PC-9 (cell line): ENCODE results near the gene GPR25. TPM values are rescaled to one million over a fixed set of nuclear protein-coding genes. Genes with fewer than 3 reads are reported as not detected.

Source experiments
- BruUV-seq: library from RNA; stranded (reverse); fragments of 400-500 nt; replicated peaks from 2 replicates; lab custom pipeline; 2021; lab: Mats Ljungman, UMichigan
- CTCF ChIA-PET: fragments of 300-600 bp; sonication (Branson Sonifier 250); formaldehyde crosslinking; loops from one replicate; lab custom pipeline; 2022; ENCODE audit warnings: antibody characterized with exemption; lab: Charles Lee
- POLR2A ChIA-PET: fragments of 300-600 bp; sonication (Branson Sonifier 250); formaldehyde crosslinking; loops from one replicate; lab custom pipeline; 2022; ENCODE audit warnings: antibody characterized with exemption; ENCODE audit not compliant: unreplicated experiment; lab: Charles Lee
- DNase-seq, 2 experiments: peaks; one replicate each; pipeline versions ENCODE4 v3.0.0 to v3.0.0-alpha.2; 2015 to 2022; ENCODE audit warnings: mixed read lengths in 1 of 2
- H2AFZ ChIP-seq: fragments of 200-600 bp; sonication (generic); 2 replicates; pipeline ENCODE4 v1.8.1; 2017; ENCODE audit warnings: antibody characterized with exemption
- H3F3A ChIP-seq: fragments of 200-600 bp; sonication (generic); 2 replicates; pipeline ENCODE4 v1.8.1; 2017; ENCODE audit warnings: antibody characterized with exemption, mild to moderate bottlenecking, low read depth; ENCODE audit not compliant: insufficient read depth
- H3K27ac ChIP-seq: fragments of 200-600 bp; sonication (generic); 2 replicates; pipeline ENCODE4 v1.6.1; 2016; ENCODE audit warnings: mixed run types
- H3K27me3 ChIP-seq: fragments of 200-600 bp; sonication (generic); 2 replicates; pipeline ENCODE4 v1.6.1; 2016; ENCODE audit warnings: low read depth, mixed run types; ENCODE audit not compliant: insufficient read depth
- H3K36me3 ChIP-seq: fragments of 200-600 bp; sonication (generic); 2 replicates; pipeline ENCODE4 v1.6.1; 2016; ENCODE audit warnings: low read depth, mixed run types
- H3K4me1 ChIP-seq: fragments of 200-600 bp; sonication (generic); replicated peaks from 2 replicates; pipeline ENCODE4 v1.6.1; 2016; ENCODE audit warnings: mixed run types; ENCODE audit not compliant: insufficient read depth
- H3K4me2 ChIP-seq: fragments of 200-600 bp; sonication (generic); 2 replicates; pipeline ENCODE4 v1.6.1; 2017; ENCODE audit warnings: mixed run types
- H3K4me3 ChIP-seq: fragments of 200-600 bp; sonication (generic); 2 replicates; pipeline ENCODE4 v1.6.1; 2016; ENCODE audit warnings: mixed run types
- H3K79me2 ChIP-seq: fragments of 200-600 bp; sonication (generic); 2 replicates; pipeline ENCODE4 v1.6.1; 2017; ENCODE audit warnings: low read depth, mixed run types
- H3K9me2 ChIP-seq: fragments of 200-600 bp; sonication (generic); 2 replicates; pipeline ENCODE4 v1.8.1; 2017; ENCODE audit warnings: mild to moderate bottlenecking; ENCODE audit not compliant: insufficient read depth
- H3K9me3 ChIP-seq: fragments of 200-600 bp; sonication (generic); 2 replicates; pipeline ENCODE4 v1.8.1; 2016; ENCODE audit warnings: low read depth; ENCODE audit not compliant: insufficient read depth
- H4K20me1 ChIP-seq: fragments of 200-600 bp; sonication (generic); 2 replicates; pipeline ENCODE4 v1.8.1; 2017; ENCODE audit not compliant: insufficient read depth
- CTCF ChIP-seq: fragments of 200-600 bp; sonication (generic); conservative IDR thresholded peaks from 2 replicates; pipeline ENCODE4 v1.6.1; 2017; ENCODE audit warnings: mixed run types, antibody characterized with exemption, mild to moderate bottlenecking, moderate library complexity
- EZH2 ChIP-seq: fragments of 200-600 bp; sonication (generic); IDR thresholded peaks from 2 replicates; pipeline ENCODE4 v1.8.0; 2017; ENCODE audit warnings: antibody characterized with exemption, low read depth
- intact Hi-C: fragments of 100-400 bp; cut with micrococcal nuclease; formaldehyde crosslinking; loops from one replicate; pipeline ENCODE4 v1.10.0; 2022; ENCODE audit not compliant: unreplicated experiment
- total RNA-seq: library from RNA; stranded (reverse); gene quantifications from 2 replicates; pipeline ENCODE4 v1.2.3, GENCODE V29; 2021

Gene GPR25
- total RNA-seq, 1 experiment from 2014 or later: not detected

DNA sequence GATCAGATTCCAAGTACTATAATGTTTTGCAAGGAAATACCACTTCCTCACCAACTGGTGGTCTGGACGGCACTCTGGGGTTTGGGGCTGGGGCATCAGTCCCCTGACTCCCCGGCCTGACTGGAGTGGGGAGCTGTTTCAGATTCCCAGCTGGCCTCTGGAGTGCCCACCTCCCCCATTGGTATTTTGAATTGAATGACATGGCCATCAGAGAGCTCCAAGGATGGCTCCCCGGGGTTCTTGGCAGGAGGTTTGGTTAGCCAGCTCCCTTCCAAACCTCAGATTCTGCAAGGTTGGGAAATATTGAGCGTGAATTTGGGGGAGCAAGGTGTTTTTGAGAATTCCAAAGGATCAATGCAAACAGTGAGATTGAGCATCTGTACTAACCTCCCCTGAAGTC lies 19.8 kb downstream of the GPR25 start:
- Histone ChIP-seq H3K4me2 (peak overlapping the region; percentile 99), H3K27ac (peak overlapping the region; percentile 86), H3K79me2 (peaks cover 28% of the 10 kb centered on the region), H2AFZ (no peak overlapping the region), H4K20me1 (peaks cover 7% of the 10 kb centered on the region), H3K27me3 (no peaks in the 10 kb centered on the region), H3K9me3 (no peaks in the 10 kb centered on the region), H3K4me1 (peaks cover 72% of the 10 kb centered on the region), H3K4me3 (no peak overlapping the region; the same call in 1 of the 2 replicates), H3K36me3 (no peaks in the 10 kb centered on the region), H3F3A (peaks cover 41% of the 10 kb centered on the region), H3K9me2 (no peaks in the 10 kb centered on the region)
- no TSS peak for BruUV-seq
- ChIA-PET POLR2A (no interaction called here), CTCF (interaction anchor here (0.6 kb wide), 1 partner anchor 719 kb away, joined by 3 read pairs; no protein-coding TSS in a partner anchor)
- intact Hi-C loops: no loop called here
- TF ChIP-seq EZH2 (no peak), CTCF (no peak)
- peak in 1 of 2 experiments; percentile 34 for DNase-seq

GRCh38 chr1:200892958-200893357 lies 20.2 kb downstream of the GPR25 start:
- peak overlapping the region; percentile 42; the same call in 1 of the 2 replicates for H3K4me3 ChIP-seq
- no peak for TF ChIP-seq EZH2
- TF ChIP-seq CTCF: no peak
- ChIA-PET POLR2A (no interaction called here), CTCF (interaction anchor here (0.6 kb wide), 1 partner anchor 718 kb away, joined by 3 read pairs; no protein-coding TSS in a partner anchor)
- intact Hi-C loops: no loop called here
- no peak overlapping the region for H2AFZ ChIP-seq
- peaks cover 11% of the 10 kb centered on the region for H4K20me1 ChIP-seq
- H3F3A ChIP-seq: peaks cover 41% of the 10 kb centered on the region
- H3K27ac ChIP-seq: peak overlapping the region; percentile 86
- BruUV-seq: no TSS peak
- H3K36me3 ChIP-seq: no peaks in the 10 kb centered on the region
- no peaks in the 10 kb centered on the region for H3K9me2 ChIP-seq
- H3K79me2 ChIP-seq: peaks cover 32% of the 10 kb centered on the region
- no peaks in the 10 kb centered on the region for H3K9me3 ChIP-seq
- H3K27me3 ChIP-seq: no peaks in the 10 kb centered on the region
- peaks cover 73% of the 10 kb centered on the region for H3K4me1 ChIP-seq
- peak overlapping the region; percentile 99 for H3K4me2 ChIP-seq
- no peak for DNase-seq

GRCh38 chr1:200893411-200893901 lies 20.7 kb downstream of the GPR25 start:
- Histone ChIP-seq H3K27ac (peak overlapping the region; percentile 86), H2AFZ (0 out of 2 replicates have a peak overlapping the region, but pooled peaks have one; percentile 39), H3K27me3 (no peaks in the 10 kb centered on the region), H3K79me2 (peaks cover 37% of the 10 kb centered on the region), H3K36me3 (0 out of 2 replicates have a peak, but pooled peaks cover 4% of the 10 kb centered on the region), H4K20me1 (peaks cover 12% of the 10 kb centered on the region), H3K4me2 (peak overlapping the region; percentile 99), H3K4me1 (peaks cover 73% of the 10 kb centered on the region), H3K9me2 (no peaks in the 10 kb centered on the region), H3K9me3 (no peaks in the 10 kb centered on the region), H3F3A (peaks cover 41% of the 10 kb centered on the region), H3K4me3 (peak overlapping the region; percentile 42; the same call in 1 of the 2 replicates)
- TF ChIP-seq EZH2: no peak
- TF ChIP-seq CTCF: no peak
- BruUV-seq: no TSS peak
- ChIA-PET POLR2A (interaction anchor here (0.7 kb wide), 1 partner anchor 14 kb away, joined by 3 read pairs; no protein-coding TSS in a partner anchor), CTCF (no interaction called here)
- DNase-seq: peak; percentile 46 to 75
- intact Hi-C loops: no loop called here
